OCI-LY7 (cell line): ENCODE data around the gene EPS8L1. TPM values are rescaled to one million over a fixed set of nuclear protein-coding genes. Genes with fewer than 3 reads are reported as not detected.

ENCODE experiments used
- BruUV-seq: library from RNA; stranded (reverse); fragments of 400-500 nt; replicated peaks from 2 replicates; lab custom pipeline; 2021; lab: Mats Ljungman, UMichigan
- CTCF ChIA-PET: fragments of 300-600 bp; sonication (Branson Sonifier 250); formaldehyde crosslinking; loops from one replicate; lab custom pipeline; 2022; ENCODE audit warnings: antibody characterized with exemption; ENCODE audit not compliant: unreplicated experiment; lab: Charles Lee
- POLR2A ChIA-PET: fragments of 300-600 bp; sonication (Branson Sonifier 250); formaldehyde crosslinking; loops from one replicate; lab custom pipeline; 2022; ENCODE audit warnings: antibody characterized with exemption; lab: Charles Lee
- DNase-seq: peaks from one replicate; pipeline ENCODE4 v3.0.0-alpha.2; 2015; ENCODE audit warnings: low spot score
- H2AFZ ChIP-seq: fragments of 200-600 bp; sonication (generic), shearing (Covaris generic); 2 replicates; pipeline ENCODE4 v1.6.1; 2014; ENCODE audit warnings: mild to moderate bottlenecking, antibody characterized with exemption, low read length, moderate library complexity
- H3K27ac ChIP-seq: fragments of 200-600 bp; sonication (generic); 2 replicates; pipeline ENCODE4 v1.5.1; 2014; ENCODE audit warnings: mixed run types, low read depth, mild to moderate bottlenecking, moderate library complexity, low read length, inconsistent platforms; ENCODE audit not compliant: poor library complexity, severe bottlenecking
- H3K36me3 ChIP-seq: fragments of 200-600 bp; sonication (generic); 2 replicates; pipeline ENCODE4 v1.6.1; 2014; ENCODE audit warnings: mild to moderate bottlenecking, antibody characterized with exemption, low read length, moderate library complexity, mixed read lengths; ENCODE audit not compliant: insufficient read depth
- H3K4me1 ChIP-seq: fragments of 200-600 bp; sonication (generic); 2 replicates; pipeline ENCODE4 v1.5.1; 2014; ENCODE audit warnings: mild to moderate bottlenecking, low read length; ENCODE audit not compliant: insufficient read depth, poor library complexity, severe bottlenecking
- H3K4me2 ChIP-seq: fragments of 200-600 bp; sonication (generic); 2 replicates; pipeline ENCODE4 v1.6.1; 2014; ENCODE audit warnings: mild to moderate bottlenecking, low read length
- H3K4me3 ChIP-seq: fragments of 200-600 bp; sonication (generic); 2 replicates; pipeline ENCODE4 v1.5.1; 2014; ENCODE audit warnings: mild to moderate bottlenecking, low read depth, low read length; ENCODE audit not compliant: poor library complexity, severe bottlenecking
- H3K79me2 ChIP-seq: fragments of 200-600 bp; sonication (generic); 2 replicates; pipeline ENCODE4 v1.6.1; 2016; ENCODE audit warnings: low read depth, mild to moderate bottlenecking, low read length, moderate library complexity, mixed read lengths; ENCODE audit not compliant: insufficient read depth
- H3K9me2 ChIP-seq: fragments of 200-600 bp; sonication (generic); 2 replicates; pipeline ENCODE4 v1.6.1; 2016; ENCODE audit warnings: mild to moderate bottlenecking, low read length, mixed read lengths; ENCODE audit not compliant: insufficient read depth
- H3K9me3 ChIP-seq: fragments of 200-600 bp; sonication (generic); 2 replicates; pipeline ENCODE4 v1.6.1; 2014; ENCODE audit warnings: mild to moderate bottlenecking, mixed run types, low read length, mixed read lengths
- H4K20me1 ChIP-seq: fragments of 200-600 bp; sonication (generic); 2 replicates; pipeline ENCODE4 v1.6.1; 2014; ENCODE audit warnings: mild to moderate bottlenecking, antibody characterized with exemption, low read length, moderate library complexity, mixed read lengths; ENCODE audit not compliant: insufficient read depth
- CTCF ChIP-seq: fragments of 200-600 bp; sonication (generic); conservative IDR thresholded peaks from 2 replicates; pipeline ENCODE4 v1.5.1; 2014; ENCODE audit warnings: mild to moderate bottlenecking, antibody characterized with exemption, low read length, moderate library complexity, mixed read lengths
- EZH2phosphoT487 ChIP-seq: fragments of 200-600 bp; sonication (generic); IDR thresholded peaks from 2 replicates; pipeline ENCODE4 v1.6.1; 2018; ENCODE audit warnings: low read depth, borderline replicate concordance, mild to moderate bottlenecking, mixed run types, antibody characterized with exemption, low read length, moderate library complexity, mixed read lengths
- intact Hi-C: fragments of 100-400 bp; cut with micrococcal nuclease; formaldehyde crosslinking; loops from one replicate; pipeline ENCODE4 v1.10.0; 2022; ENCODE audit not compliant: unreplicated experiment
- total RNA-seq, 2 experiments: library from RNA; depleted of rRNA in 1 of 2; stranded (reverse); fragments of >200 nt in 1 of 2; shearing (Covaris generic) in 1 of 2; gene quantifications; 2 replicates each; pipeline ENCODE4 v1.2.3, GENCODE V29; 2014 to 2022

The EPS8L1 gene
- total RNA-seq, 2 experiments from 2014 or later = 11.1 to 12.5 TPM

- H3K4me3 ChIP-seq = no peak overlapping the region
- ChIA-PET CTCF (no interaction called here), POLR2A (no interaction called here)
- peaks cover 78% of the 10 kb centered on the region for H3K36me3 ChIP-seq
- no peaks in the 10 kb centered on the region for H4K20me1 ChIP-seq
- no peak for TF ChIP-seq EZH2phosphoT487
- TF ChIP-seq CTCF = no peak
- BruUV-seq = no TSS peak
- H3K4me2 ChIP-seq = no peak overlapping the region
- no peaks in the 10 kb centered on the region for H3K9me2 ChIP-seq
- H3K4me1 ChIP-seq = no peaks in the 10 kb centered on the region
- H3K79me2 ChIP-seq = no peaks in the 10 kb centered on the region
- no peak overlapping the region for H3K27ac ChIP-seq
- no peaks in the 10 kb centered on the region for H3K9me3 ChIP-seq
- DNase-seq = no peak
- H2AFZ ChIP-seq = no peak overlapping the region
- intact Hi-C loops = no loop called here
Measured at GRCh38 chr19:55091955-55092354, 16.3 kb downstream of the EPS8L1 start.

- Histone ChIP-seq H3K4me3 (no peak overlapping the region), H2AFZ (no peak overlapping the region), H4K20me1 (no peaks in the 10 kb centered on the region), H3K4me1 (no peaks in the 10 kb centered on the region), H3K4me2 (no peak overlapping the region), H3K9me3 (no peaks in the 10 kb centered on the region), H3K36me3 (peaks cover 71% of the 10 kb centered on the region), H3K79me2 (no peaks in the 10 kb centered on the region), H3K27ac (no peak overlapping the region), H3K9me2 (no peaks in the 10 kb centered on the region)
- ChIA-PET CTCF (no interaction called here), POLR2A (no interaction called here)
- DNase-seq = no peak
- no TSS peak for BruUV-seq
- TF ChIP-seq CTCF (no peak), EZH2phosphoT487 (no peak)
- intact Hi-C loops = no loop called here
Measured at GRCh38 chr19:55092423-55093318, 17.0 kb downstream of the EPS8L1 start.
